Fibroblast of lung (primary cell): ENCODE data around the gene KIF6.

Experiments
- CTCF ChIP-seq, 2 donors: IDR thresholded peaks in 1 of 2; conservative IDR thresholded peaks in 1 of 2; 1 replicate in 1 of 2; 2 replicates in 1 of 2; pipeline ENCODE4 v1.5.1; 2011 to 2012; ENCODE audit warnings: low read length in 2 of 2, control low read depth in 1 of 2, inconsistent platforms in 1 of 2, low read depth in 1 of 2, mild to moderate bottlenecking in 1 of 2
- EZH2 ChIP-seq: IDR thresholded peaks from 2 replicates; pipeline ENCODE4 v1.5.1; 2012; ENCODE audit warnings: low read length, control low read depth, mild to moderate bottlenecking; ENCODE audit errors: missing control alignments

GRCh38 chr6:39646751-39647420 lies 78.3 kb downstream of the KIF6 start:
- TF ChIP-seq CTCF (conservative IDR thresholded peaks at IDR 0.05 in 1 of 2, IDR thresholded peaks at IDR 0.05 in 1 of 2; ENCODE audit: low read depth in 1 of 2, low read length in 2 of 2) (no peak), EZH2 (no peak)
